D341Med (cell line): ENCODE data around the gene SHLD2.
"Not testable (repeated sequence)": the region's sequence is repeated elsewhere in the genome, so short reads cannot be mapped to it uniquely, and the experiment has no call there.

Experiments
- DNase-seq: peaks from one replicate; pipeline ENCODE4 v3.0.0; 2012; ENCODE audit warnings: low spot score

The SHLD2 gene

GRCh38 chr10:87213150-87213765, 118.3 kb downstream of the SHLD2 start:
- not testable (repeated sequence) for DNase-seq

- DNase-seq, result not testable (repeated sequence)
Observed at GRCh38 chr10:87213806-87214205, 118.8 kb downstream of the SHLD2 start.

GRCh38 chr10:87216120-87216519, 121.1 kb downstream of the SHLD2 start:
- DNase-seq, result not testable (repeated sequence)

- not testable (repeated sequence) for DNase-seq
Observed at GRCh38 chr10:87219370-87219769, 124.4 kb downstream of the SHLD2 start.

GRCh38 chr10:87222789-87223188, 127.8 kb downstream of the SHLD2 start:
- DNase-seq, result not testable (repeated sequence)

- DNase-seq, result not testable (repeated sequence)
Observed at GRCh38 chr10:87225148-87225547, 130.1 kb downstream of the SHLD2 start, which contains the start of gene NUTM2A. Gene NUTM2A (plus strand): TSS chr10:87225448. CDS start chr10:87225831, 383 bp downstream.

GRCh38 chr10:87228247-87228646, 133.2 kb downstream of the SHLD2 start:
- DNase-seq, result not testable (repeated sequence)

- DNase-seq, result not testable (repeated sequence)
Observed at GRCh38 chr10:87229211-87229610, 134.2 kb downstream of the SHLD2 start.

GRCh38 chr10:87234854-87235253, 139.8 kb downstream of the SHLD2 start:
- DNase-seq, result not testable (repeated sequence)

- not testable (repeated sequence) for DNase-seq
Observed at GRCh38 chr10:87237244-87237643, 142.2 kb downstream of the SHLD2 start.

GRCh38 chr10:87239346-87239808, 144.4 kb downstream of the SHLD2 start:
- not testable (repeated sequence) for DNase-seq
